ENCODE results near the gene THAP12.
"Not testable (repeated sequence)": the region's sequence is repeated elsewhere in the genome, so short reads cannot be mapped to it uniquely, and the experiment has no call there.

Gene THAP12, protein sequence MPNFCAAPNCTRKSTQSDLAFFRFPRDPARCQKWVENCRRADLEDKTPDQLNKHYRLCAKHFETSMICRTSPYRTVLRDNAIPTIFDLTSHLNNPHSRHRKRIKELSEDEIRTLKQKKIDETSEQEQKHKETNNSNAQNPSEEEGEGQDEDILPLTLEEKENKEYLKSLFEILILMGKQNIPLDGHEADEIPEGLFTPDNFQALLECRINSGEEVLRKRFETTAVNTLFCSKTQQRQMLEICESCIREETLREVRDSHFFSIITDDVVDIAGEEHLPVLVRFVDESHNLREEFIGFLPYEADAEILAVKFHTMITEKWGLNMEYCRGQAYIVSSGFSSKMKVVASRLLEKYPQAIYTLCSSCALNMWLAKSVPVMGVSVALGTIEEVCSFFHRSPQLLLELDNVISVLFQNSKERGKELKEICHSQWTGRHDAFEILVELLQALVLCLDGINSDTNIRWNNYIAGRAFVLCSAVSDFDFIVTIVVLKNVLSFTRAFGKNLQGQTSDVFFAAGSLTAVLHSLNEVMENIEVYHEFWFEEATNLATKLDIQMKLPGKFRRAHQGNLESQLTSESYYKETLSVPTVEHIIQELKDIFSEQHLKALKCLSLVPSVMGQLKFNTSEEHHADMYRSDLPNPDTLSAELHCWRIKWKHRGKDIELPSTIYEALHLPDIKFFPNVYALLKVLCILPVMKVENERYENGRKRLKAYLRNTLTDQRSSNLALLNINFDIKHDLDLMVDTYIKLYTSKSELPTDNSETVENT

DNA sequence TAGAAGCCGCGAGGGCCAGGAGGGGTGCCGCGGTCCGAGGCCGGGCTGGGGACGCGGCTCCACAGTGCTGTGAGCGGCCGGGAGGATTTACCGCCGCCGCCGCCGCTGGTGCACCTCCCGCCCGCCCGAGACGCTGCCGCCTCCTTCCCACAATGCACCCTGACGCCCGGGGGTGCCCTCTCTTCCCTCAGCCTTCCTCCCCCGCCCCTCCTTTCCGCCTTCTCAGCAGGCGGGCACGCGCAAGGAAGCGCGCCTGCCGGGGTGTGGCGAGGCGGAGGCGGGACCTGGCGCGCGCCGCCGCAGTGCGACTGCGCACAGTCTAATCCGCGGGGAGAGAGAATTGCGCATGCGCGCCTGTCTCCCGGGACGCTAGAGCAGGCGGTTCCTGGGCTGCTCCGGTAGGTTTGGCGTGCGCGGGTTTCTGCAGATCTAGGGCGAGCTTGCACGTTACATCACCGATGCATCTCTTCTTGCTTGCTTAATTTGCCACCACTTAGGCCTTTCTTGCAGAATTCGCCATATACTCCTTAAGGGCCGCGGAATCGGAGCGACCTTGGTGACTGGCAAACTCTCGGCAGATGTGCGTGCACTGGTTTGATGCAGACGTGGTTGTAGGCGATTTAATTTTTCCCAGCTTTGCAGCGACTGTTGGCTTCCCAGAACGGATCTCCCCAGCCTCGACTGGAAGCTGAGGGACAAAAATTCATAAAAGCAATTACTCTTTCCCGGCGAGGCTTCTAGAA lies at the start of gene THAP12, which contains the start of gene GVQW3:
THAP12 (minus strand) TSS at position 156 of the 743 bp plus-strand sequence. CDS start 296 bp downstream, outside the sequence.
GVQW3 (plus strand) TSS at position 347 of the 743 bp plus-strand sequence. CDS start 506 bp downstream, outside the sequence.
- DNase-seq: peak; percentile 97

DNA sequence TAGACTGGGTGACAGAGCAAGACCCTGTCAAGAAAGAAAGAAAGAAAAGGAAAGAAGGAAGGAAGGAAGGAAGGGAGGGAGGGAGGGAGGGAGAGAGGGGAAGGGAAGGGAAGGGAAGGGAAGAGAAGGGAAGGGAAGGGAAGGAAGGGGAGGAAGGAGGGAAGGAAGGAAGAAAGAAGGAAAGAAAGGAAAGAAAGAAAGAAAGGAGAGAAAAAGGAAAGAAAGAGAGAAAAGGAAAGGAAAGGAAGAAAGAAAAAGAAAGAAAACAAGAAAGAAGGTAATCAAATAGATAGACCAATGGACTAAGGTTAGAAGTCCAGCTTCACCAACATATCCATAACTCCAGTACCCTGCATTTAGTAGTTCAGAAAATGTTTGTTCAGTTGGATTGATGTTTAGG lies 45.7 kb upstream of the THAP12 start:
- DNase-seq: no peak

DNA sequence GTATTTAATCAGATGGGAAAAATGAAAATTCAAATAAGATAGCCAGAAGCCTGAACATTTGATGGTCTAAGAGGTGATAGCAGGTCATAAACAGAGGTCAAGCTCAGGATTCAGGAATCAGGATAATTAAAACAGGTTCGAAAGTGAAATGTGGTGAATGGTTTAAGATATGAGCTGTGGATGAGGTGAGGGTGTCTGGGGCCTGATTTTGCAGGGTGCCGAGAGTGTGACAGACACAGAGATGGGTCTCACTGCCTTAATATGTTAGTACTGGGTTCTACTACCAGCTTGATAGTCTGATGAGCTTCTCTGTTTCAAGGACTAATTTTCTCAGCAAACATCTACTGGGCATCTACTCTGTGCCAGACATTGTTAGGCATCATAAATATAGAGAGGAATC lies 44.0 kb upstream of the THAP12 start:
- no peak for DNase-seq

DNA sequence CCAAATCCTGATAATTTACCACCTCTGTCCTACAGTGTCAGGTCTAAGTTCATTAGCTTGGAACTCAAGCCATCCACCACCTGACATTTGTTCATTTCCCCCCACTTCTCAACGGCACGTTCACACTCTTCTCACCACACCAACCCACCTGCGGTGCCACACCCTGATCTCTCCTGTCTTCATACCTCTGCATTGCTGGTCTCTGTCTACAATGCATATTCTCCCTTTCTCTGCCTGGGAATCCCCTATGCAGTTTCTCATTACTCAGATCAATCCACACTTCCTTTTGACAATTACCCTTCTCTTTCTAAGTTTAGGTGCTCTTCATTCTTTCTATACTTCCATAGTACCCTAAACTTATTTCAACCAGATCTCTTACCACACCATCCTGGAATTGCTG lies 43.4 kb upstream of the THAP12 start:
- peak; percentile 13 for DNase-seq

DNA sequence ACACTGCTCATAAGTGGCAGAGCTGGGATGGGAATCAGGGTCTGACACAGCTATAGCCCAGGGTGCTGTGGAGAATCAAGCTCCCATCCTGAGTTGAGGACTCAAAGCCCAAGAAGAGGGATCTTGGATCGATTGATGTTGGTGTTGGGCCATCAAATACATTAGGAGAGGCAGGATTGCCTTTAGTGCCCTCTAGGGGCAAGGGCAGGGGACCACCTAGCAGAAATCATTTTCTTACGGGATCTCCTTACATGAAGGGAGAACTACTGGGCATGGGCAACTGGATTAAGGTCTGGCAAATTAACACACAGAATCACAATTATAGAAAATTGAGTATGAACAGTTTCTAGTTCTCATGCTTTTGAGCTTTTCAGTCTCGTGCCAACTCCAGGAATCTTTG lies 39.0 kb upstream of the THAP12 start:
- DNase-seq: no peak

DNA sequence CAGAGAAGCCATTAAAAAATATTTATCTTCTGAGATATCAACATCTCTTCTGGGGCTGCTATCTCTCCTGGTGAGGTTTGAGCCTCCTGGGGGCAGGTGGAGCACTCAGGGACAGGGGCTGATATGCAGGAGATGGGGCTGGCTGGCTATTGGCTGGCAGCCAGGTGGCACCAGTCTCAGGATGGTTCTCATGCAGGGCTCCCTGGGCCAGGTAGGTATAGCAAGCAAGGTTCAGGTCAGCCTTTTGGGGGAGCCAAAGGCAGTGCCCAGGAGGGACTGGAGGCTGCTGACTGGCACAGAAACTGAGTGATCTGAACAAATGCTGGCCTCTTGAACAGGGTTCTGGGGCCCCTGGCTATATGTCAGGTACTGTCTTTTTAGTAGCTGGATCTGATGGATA lies 34.1 kb upstream of the THAP12 start:
- DNase-seq: no peak

DNA sequence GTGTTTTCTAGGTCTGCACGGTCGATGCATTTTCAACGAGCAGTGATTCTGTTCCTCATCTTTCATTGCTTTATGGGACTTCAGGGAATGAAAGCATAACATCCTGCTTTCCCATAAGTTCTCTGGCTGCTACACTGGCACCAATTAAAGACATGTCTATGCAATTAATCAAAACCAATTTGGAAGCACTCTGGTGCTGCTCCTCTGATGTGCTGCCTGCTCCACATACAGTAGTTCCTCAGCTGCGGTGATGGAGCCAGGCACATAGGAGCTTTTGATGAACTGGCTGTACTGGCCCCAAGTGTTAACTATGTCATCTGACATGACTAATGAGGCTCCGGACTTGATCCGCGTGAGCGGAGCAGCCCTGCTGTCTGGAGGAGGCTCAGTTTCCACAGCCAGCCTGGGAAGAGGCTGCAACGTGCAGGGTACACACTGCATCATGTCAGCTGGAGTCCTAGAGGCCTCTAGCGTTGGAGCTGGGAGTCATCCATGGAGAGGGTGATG lies 30.0 kb upstream of the THAP12 start:
- DNase-seq: no peak

DNA sequence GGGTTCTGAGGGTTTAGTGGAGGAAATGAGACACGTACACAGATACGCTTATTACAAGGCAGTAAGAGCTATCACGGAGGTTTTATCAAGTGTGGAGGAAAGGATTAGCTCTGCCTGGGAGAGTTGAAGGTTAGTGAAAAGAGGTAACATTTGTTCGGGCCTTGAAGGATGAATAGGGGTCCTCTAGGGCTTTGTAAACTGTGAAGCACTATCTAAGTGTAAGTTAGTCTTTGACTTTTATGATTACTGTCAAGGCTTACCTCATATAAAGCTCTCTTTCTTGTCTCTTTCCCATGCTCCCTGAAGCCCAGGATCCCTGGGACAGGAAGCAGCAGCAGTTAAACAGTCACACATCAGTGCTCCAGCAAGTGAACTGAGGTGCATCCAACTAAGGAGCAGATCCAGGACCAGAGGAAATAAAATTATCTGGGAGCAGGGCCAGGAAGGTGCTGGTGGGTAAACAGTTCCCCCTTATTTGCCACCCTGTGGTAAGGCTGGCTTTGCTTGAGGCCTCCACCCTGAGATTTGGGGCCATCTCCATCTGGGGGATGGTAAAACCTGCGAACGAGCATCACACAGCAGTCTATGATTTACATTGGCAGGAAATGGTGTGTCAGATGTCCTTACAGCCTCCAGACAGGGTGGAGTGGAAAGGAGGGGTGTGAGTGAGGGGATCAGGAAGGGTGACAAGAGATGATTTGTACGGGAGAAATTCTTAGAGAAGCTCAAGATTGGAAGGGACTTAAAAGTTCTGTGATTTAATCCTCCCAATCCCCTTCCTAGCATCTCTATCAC lies 27.4 kb upstream of the THAP12 start:
- no peak for DNase-seq

DNA sequence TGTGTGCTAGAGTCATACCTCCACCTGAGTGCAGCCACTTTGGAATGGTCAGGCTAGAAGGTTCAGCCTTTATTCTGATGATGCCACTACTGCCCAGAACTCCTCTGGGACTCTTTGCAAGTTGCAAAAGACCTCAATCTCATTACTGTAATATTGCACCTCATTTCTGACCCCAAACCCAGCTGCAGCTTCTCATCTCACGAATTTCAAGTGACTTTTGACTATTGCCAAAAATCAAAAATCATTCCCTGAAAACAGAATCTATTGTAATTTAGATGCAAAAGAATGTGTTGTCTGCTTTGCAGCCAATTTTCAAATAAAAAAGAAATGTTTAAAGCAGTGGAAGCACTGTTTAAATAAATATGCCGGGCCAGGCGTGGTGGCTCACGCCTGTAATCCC lies 25.4 kb upstream of the THAP12 start:
- DNase-seq: no peak

DNA sequence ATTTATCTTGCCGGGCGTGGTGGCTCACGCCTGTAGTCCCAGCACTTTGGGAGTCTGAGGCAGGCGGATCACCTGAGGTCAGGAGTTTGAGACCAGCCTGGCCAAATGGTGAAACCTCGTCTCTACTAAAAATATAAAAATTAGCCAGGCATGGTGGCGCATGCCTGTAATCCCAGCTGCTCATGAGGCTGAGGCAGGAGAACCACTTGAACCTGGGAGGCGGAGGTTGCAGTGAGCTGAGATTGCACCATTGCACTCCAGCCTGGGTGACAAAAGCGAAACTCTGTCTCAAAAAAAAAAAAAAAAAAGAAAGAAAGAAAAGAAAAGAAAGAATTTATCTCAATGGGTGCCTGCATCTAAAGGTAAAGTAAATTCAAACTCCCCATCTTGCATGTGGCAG lies 20.6 kb upstream of the THAP12 start:
- DNase-seq: not testable (repeated sequence)

DNA sequence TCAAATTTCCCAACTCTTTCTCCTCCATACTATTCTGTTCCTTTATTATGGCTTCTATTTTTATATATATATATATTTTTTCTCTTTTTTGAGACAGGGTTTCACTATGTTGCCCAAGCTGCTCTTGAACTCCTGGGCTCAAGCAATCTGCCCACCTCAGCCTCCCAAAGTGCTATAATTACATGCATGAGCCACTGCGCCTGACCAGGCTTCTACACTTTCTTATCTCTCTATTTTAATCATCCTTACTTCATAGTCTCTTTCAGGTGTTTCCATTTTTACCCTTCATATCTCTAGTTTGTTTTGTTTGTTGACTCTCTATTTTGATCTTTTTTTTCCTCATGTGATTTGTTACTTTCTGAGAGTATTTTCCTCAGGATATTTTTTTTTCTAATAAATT lies 20.0 kb upstream of the THAP12 start:
- DNase-seq: no peak

DNA sequence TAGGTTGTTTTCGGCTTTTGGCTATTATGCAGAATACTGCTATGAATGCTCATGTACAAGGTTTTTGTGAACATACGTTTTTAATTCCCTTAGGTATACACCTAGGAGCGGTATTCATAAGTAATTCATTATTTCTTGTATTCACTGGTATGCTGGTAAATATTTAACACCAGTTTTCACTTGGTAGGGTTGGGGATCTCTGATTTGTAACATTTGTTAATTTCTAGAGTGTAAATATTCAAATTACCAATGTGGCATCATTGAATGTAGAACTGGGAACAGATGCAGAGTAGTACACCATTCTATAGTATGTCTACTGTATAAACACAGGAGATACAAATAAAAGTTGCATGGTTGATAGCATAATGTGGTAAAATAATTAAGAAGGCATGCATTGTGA lies 16.5 kb upstream of the THAP12 start:
- no peak for DNase-seq

DNA sequence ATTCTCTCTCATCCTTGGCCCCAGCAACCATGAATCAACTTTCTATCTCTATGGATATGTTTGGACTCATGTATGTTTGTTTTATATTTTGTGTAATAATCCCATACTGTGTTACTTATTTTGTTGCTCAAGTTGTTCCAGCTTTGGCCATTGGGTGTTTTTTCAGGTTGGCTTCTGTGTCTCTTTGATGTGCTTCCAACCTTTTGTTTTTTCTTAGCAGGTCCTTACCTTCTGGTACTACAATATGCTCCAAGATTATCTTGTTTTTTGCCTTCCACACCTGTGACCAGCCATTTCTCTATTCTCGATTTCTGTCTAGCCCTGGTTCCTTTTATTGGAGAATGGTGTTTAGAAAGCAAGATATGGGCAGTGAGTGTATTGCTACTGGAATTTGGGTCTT lies 14.4 kb upstream of the THAP12 start:
- no peak for DNase-seq

DNA sequence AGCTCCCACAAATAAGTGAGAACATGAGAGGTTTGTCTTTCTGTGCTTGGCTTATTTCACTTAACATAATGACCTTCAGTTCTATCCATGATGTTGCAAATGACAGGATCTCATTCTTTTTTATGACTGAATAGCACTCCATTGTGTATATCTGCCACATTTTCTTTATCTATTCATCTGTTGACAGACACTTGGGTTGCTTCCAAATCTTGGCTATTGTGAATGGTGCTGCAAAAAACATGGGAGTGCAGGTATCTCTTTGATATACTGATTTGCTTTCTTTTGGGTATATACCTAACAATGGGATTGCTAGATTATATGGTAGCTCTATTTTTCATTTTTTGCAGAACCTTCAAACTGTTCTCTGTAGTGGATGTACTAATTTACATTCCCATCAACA lies 13.5 kb upstream of the THAP12 start:
- DNase-seq: no peak

DNA sequence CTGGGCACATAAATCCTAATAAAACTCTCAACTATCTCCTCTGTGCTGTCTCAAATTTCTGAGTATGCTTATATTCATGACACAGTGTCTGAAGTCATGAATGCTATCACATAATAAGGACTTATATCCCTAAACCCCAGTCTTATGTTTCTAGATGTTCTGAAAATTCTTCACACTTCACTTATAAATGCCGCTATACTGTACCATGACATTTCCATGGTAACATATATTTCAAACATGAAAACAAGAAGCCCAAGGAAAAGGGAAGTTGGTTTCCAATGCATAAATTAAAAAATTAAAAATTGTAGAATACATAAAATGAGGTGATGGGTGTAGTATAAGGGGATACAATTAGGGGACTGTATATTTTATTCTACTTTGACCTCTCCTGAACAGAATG lies 11.9 kb upstream of the THAP12 start:
- DNase-seq: no peak

DNA sequence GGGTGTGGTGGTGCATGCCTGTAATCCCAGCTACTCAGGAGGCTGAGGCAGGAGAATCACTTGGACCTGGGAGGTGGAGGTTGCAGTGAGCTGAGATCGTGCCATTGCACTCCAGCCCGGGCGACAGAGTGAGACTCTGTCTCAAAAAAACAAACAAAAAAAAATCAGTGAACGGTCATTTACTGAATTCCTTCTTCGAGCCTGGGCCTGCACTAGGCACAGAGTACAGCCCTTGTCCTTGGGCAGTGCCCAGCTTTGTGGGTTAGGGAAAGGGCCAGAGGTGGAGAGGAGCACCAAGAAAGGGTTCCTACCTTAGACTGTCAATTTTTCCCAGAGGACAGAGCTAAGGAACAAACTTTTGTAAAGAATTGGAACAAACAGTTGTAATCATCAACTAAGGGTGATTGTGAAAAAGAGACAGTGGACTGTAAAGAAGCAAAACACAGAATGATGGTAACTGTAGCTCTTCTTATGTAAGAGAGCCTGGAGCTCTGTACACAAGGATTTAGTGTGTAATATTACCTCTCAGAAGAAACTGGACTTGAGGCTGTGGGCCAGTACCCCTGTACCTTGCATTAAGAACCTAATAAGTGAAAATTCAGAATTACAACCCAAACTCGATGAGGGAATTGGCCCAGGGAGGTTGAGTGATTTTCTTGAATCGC lies 11.0 kb upstream of the THAP12 start:
- no peak for DNase-seq

DNA sequence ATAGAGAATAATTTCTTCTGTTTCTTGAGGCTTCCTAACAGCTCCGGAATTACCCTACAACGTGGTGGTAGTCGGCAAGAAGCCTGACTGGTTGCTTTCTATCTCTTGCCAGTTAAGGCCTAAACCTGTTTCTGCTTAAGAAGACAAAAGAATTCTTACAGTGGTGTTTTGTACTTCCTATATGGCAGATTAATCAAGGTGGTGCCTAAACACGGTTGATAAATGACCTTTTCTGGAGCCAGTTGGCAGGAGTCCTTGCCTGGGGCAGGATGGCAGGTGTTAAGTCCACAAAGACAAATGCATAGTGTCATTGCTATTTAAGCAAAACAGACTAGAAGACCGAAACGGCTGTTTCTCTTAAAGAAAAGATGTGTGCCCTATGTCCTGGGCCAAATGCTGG lies 10.1 kb upstream of the THAP12 start:
- no peak for DNase-seq

DNA sequence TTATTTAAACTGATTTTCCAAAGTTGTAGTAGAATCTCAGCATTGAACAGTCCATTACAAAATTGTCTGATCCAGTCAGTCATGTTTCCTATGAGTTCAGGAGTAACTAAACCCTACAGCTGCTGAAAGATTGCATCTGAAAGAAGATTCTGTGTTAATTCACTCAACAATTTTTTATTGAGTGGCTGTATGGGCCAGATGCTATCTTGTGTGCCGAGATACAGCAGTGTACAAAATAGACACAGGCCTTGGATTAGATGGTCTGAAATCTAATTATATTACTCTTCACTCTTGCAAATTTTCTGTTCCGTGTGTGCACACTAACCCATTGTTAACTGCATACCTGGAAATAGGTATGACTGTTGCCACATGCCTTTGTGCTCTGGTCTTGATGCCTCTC lies 7.5 kb upstream of the THAP12 start:
- no peak for DNase-seq

DNA sequence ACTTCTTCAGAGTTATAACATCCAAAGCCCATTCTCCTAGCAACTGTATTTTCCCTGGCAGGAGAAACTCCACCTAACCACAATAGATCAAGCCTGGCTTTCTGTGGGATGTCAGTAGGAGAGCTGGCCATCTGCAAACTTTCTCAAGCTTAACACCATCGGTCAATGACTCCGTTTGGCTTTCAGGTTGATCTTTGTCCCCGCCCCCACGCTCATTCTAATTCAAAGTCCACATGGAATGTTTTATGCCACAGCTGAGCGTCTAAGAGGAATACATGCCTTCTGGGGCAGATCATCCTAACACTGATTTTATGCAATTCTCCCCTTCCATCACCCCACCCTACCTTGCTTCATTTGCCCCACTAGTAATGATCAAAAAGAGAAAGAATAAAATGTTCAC lies 5.0 kb upstream of the THAP12 start:
- no peak for DNase-seq

DNA sequence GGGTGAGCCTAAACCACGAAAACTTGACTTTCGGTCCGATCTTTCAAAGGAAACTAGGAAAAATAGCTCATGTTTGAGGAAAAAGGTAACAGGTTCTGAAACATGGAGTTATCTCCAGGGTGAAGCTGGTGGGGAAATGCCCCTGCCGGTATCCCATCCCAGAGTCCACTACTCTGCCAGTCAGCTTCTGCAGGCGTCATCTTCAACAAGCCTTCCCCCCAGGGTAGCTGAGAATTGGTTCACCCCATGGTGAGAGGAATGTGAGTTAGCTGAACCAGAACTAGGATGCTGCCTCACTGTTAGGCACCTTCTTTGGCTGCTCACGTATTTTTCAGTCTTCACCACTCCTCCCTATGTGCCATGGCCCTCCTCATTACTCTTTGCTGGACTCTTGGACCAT lies 1.3 kb upstream of the THAP12 start:
- DNase-seq: peak; percentile 5

DNA sequence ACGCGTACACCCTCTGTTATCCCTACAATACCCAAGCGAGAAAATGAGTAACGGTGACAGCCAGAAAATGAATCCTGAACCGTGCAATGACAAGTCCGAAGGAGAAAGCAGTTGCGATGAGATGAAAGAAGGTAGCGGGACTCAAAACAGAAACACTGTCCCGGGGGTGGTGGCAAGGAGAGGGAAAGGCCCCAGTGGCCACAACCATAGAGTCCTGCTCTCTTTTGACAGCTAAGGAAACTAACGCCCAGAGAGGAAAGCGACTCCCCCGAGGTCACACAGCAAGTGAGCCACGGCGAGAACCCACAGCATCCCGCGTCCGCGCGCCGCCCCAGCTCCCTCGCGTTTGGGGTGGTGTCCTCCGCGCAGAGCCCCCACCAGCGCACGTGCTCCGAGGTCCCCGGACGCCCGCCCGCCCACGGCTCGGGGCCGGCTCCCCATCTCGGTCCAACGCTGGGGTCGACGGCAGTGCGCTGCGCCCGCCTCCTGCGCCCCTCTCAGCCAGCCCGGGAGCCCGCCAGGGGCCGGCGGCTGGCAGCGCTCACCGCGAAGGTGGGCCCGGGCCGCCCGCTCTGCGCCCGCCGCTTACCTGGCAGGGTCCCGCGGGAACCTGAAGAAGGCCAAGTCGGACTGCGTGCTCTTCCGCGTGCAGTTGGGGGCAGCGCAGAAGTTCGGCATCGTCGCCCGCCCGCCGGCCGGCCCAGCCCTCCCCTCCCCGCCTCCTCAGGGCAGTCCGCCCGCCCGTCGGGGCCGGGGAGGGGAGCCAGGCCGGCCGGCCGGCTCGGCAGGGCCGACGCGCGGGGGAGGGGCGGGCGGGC lies 564 bp downstream of the THAP12 start:
- DNase-seq: peak; percentile 74

All from stimulated activated CD4-positive, alpha-beta T cell treated with anti-CD3 and anti-CD28 coated beads, Interleukin-1b, Interleukin-23, amount 100 ng/mL, for 48 hours (primary cell).